ENCODE results near the gene ZC3H18. TPM values are rescaled to one million over a fixed set of nuclear protein-coding genes. Genes with fewer than 3 reads are reported as not detected.

ZC3H18 gene
- total RNA-seq, 1 donor from 2014 or later: 50.2 TPM

- Mint-ChIP-seq H3K4me1 (ENCODE audit: unreplicated experiment) (peaks cover 8% of the 10 kb centered on the region), H3K27me3 (ENCODE audit: unreplicated experiment) (no peaks in the 10 kb centered on the region), H3K9me3 (ENCODE audit: unreplicated experiment) (no peaks in the 10 kb centered on the region), H3K36me3 (ENCODE audit: unreplicated experiment) (peaks cover 19% of the 10 kb centered on the region), H3K4me3 (ENCODE audit: unreplicated experiment) (no peak overlapping the region), H3K27ac (ENCODE audit: unreplicated experiment) (no peak overlapping the region)
- no peak for TF ChIP-seq CTCF (IDR thresholded peaks at IDR 0.05)
- DNase-seq (ENCODE audit: extremely low spot score, unreplicated experiment): no peak
Measured at GRCh38 chr16:88631920-88632586, 61.9 kb downstream of the ZC3H18 start.

GRCh38 chr16:88632587-88632930 lies 62.4 kb downstream of the ZC3H18 start:
- H3K4me1 Mint-ChIP-seq (ENCODE audit: unreplicated experiment): peaks cover 8% of the 10 kb centered on the region
- H3K27ac Mint-ChIP-seq (ENCODE audit: unreplicated experiment): no peak overlapping the region
- H3K36me3 Mint-ChIP-seq (ENCODE audit: unreplicated experiment): peaks cover 18% of the 10 kb centered on the region
- no peak for DNase-seq (ENCODE audit: extremely low spot score, unreplicated experiment)
- H3K27me3 Mint-ChIP-seq (ENCODE audit: unreplicated experiment): no peaks in the 10 kb centered on the region
- H3K9me3 Mint-ChIP-seq (ENCODE audit: unreplicated experiment): no peaks in the 10 kb centered on the region
- no peak overlapping the region for H3K4me3 Mint-ChIP-seq (ENCODE audit: unreplicated experiment)
- TF ChIP-seq CTCF (IDR thresholded peaks at IDR 0.05): no peak

- no peak for DNase-seq (ENCODE audit: extremely low spot score, unreplicated experiment)
Measured at GRCh38 chr16:88633684-88634140, 63.5 kb downstream of the ZC3H18 start.

GRCh38 chr16:88634141-88634993 lies 64.2 kb downstream of the ZC3H18 start:
- peaks cover 16% of the 10 kb centered on the region for H3K36me3 Mint-ChIP-seq (ENCODE audit: unreplicated experiment)
- TF ChIP-seq CTCF (IDR thresholded peaks at IDR 0.05): no peak
- H3K4me3 Mint-ChIP-seq (ENCODE audit: unreplicated experiment): peak overlapping the region; percentile 35
- no peaks in the 10 kb centered on the region for H3K9me3 Mint-ChIP-seq (ENCODE audit: unreplicated experiment)
- H3K27ac Mint-ChIP-seq (ENCODE audit: unreplicated experiment): no peak overlapping the region
- peaks cover 8% of the 10 kb centered on the region for H3K4me1 Mint-ChIP-seq (ENCODE audit: unreplicated experiment)
- DNase-seq (ENCODE audit: extremely low spot score, unreplicated experiment): no peak
- no peaks in the 10 kb centered on the region for H3K27me3 Mint-ChIP-seq (ENCODE audit: unreplicated experiment)

More at GRCh38 chr16:88633684-88634140, 63.5 kb downstream of the ZC3H18 start:
- Mint-ChIP-seq H3K27ac (ENCODE audit: unreplicated experiment) (no peak overlapping the region), H3K4me3 (ENCODE audit: unreplicated experiment) (no peak overlapping the region), H3K27me3 (ENCODE audit: unreplicated experiment) (no peaks in the 10 kb centered on the region), H3K4me1 (ENCODE audit: unreplicated experiment) (peaks cover 8% of the 10 kb centered on the region), H3K9me3 (ENCODE audit: unreplicated experiment) (no peaks in the 10 kb centered on the region), H3K36me3 (ENCODE audit: unreplicated experiment) (peaks cover 16% of the 10 kb centered on the region)
- peak; percentile 32 for TF ChIP-seq CTCF (IDR thresholded peaks at IDR 0.05)

Data from osteocyte (in vitro differentiated cells).